ENCODE data around the gene STN1. TPM values are rescaled to one million over a fixed set of nuclear protein-coding genes. Genes with fewer than 3 reads are reported as not detected.

STN1 gene
- total RNA-seq, 2 donors from 2014 or later: 52.0 to 57.7 TPM

DNA sequence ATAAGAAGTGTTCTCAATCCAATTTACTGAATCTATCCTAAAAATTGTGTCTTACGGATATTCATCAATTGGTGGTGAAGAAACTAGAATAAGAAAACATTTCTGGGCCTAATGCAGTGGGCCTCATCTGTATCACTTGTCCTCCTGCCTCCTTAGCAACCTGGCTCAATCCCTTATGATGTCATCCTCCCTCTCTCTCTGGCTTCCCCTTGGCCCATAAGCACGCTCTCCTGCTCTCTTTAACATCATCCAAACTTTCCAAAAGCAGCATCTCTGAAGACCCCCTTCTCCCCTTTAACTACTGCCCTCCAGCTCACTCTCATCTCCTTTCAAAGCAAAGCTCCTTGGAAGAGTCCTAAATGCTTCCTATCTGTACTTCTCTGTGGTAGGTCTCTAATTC, 4.7 kb upstream of the STN1 start:
- Mint-ChIP-seq H3K4me1 (ENCODE audit: low read depth) (peaks cover 8% of the 10 kb centered on the region), H3K27me3 (ENCODE audit: low read depth) (no peaks in the 10 kb centered on the region), H3K27ac (no peak overlapping the region), H3K9me3 (no peaks in the 10 kb centered on the region), H3K36me3 (ENCODE audit: insufficient read depth in 2 of 2) (peaks cover 0 to 2% of the 10 kb centered on the region in 2 donors), H3K4me3 (no peak overlapping the region)
- ATAC-seq (replicated peaks in 1 of 2) (no peak), DNase-seq (no peak)

- H3K27ac Mint-ChIP-seq: no peak overlapping the region
- peak in 1 of 2 donors; percentile 13 for ATAC-seq (replicated peaks in 1 of 2)
- DNase-seq: peak; percentile 40 to 47
- peaks cover 0 to 4% of the 10 kb centered on the region in 2 donors for H3K36me3 Mint-ChIP-seq (ENCODE audit: insufficient read depth in 2 of 2)
- H3K27me3 Mint-ChIP-seq (ENCODE audit: low read depth): no peaks in the 10 kb centered on the region
- H3K9me3 Mint-ChIP-seq: no peaks in the 10 kb centered on the region
- peaks cover 12% of the 10 kb centered on the region for H3K4me1 Mint-ChIP-seq (ENCODE audit: low read depth)
- H3K4me3 Mint-ChIP-seq: no peak overlapping the region
Measured at GRCh38 chr10:103921750-103922195, 3.8 kb upstream of the STN1 start.

GRCh38 chr10:103921248-103921647, 3.3 kb upstream of the STN1 start:
- DNase-seq (no peak), ATAC-seq (replicated peaks in 1 of 2) (no peak)
- Mint-ChIP-seq H3K36me3 (ENCODE audit: insufficient read depth in 2 of 2) (peaks cover 0 to 4% of the 10 kb centered on the region in 2 donors), H3K27me3 (ENCODE audit: low read depth) (no peaks in the 10 kb centered on the region), H3K9me3 (no peaks in the 10 kb centered on the region), H3K4me3 (no peak overlapping the region), H3K27ac (no peak overlapping the region), H3K4me1 (ENCODE audit: low read depth) (peaks cover 16% of the 10 kb centered on the region)

DNA sequence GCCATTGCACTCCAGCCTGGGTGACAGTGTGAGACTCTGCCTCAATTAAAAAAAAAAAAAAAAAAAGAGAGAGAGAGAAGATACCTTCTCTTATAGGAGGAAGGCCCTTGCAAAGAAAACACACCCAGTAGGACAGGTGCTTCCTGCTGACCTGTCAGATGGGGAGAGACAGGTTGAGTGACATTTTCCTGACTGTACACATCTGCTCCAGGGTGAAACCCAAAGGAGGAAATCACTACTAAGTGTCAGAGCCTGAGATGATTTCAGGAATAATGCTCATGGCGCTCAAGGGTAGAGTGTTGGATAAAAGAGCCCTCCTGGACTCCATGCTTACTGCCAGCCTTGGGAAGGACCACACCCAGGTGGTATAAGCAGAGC, 1.7 kb upstream of the STN1 start:
- Mint-ChIP-seq H3K4me1 (ENCODE audit: low read depth) (peaks cover 21% of the 10 kb centered on the region), H3K4me3 (no peak overlapping the region), H3K9me3 (peaks cover 0 to 2% of the 10 kb centered on the region in 2 donors), H3K27me3 (ENCODE audit: low read depth) (no peaks in the 10 kb centered on the region), H3K27ac (no peak overlapping the region), H3K36me3 (ENCODE audit: insufficient read depth in 2 of 2) (peaks cover 6 to 13% of the 10 kb centered on the region in 2 donors)
- DNase-seq (no peak), ATAC-seq (replicated peaks in 1 of 2) (no peak)

DNA sequence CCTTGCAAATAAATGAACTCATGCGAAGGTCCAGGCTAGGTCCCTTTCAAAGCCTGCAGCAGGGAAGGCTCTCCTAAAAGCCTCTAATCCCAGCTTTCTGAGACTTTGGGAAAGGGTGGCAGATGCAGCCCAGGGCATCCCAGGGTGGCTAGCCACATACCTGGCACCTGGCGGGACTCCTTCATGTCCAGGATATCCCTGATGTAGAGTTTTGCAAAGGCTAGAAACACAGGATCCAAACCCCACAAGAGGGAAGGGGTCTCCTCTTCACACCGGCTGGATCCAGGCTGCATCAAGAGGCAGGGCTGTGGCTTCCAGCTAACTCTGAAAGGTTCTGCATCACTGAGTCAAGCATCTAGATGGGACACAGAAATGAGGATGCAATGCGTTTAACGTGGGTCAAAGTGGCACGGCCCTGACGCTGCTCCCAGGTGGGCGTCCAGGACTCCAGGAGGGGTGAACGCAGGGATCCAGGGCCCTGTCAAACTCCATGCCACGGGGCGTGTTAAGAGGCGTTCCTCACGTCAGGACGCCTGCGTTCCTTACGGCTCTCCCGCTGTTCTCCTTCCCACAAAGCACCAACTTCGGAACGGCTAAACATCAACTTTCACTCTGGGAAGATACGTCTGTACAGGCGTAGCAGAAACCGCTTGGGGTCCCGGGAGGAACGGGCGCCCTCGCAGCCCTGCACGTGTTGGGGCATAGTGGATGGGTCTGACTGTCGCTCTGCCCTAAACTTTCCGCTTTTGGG, 507 bp downstream of the STN1 start:
- peak; percentile 33 to 43 for DNase-seq
- Mint-ChIP-seq H3K9me3 (peaks cover 0 to 2% of the 10 kb centered on the region in 2 donors), H3K36me3 (ENCODE audit: insufficient read depth in 2 of 2) (peaks cover 6 to 19% of the 10 kb centered on the region in 2 donors), H3K4me3 (peak overlapping the region; percentile 88 to 99), H3K4me1 (ENCODE audit: low read depth) (peaks cover 35% of the 10 kb centered on the region), H3K27me3 (ENCODE audit: low read depth) (no peaks in the 10 kb centered on the region), H3K27ac (peak overlapping the region; percentile 96)
- peak; percentile 7 to 12 for ATAC-seq (replicated peaks in 1 of 2)

DNA sequence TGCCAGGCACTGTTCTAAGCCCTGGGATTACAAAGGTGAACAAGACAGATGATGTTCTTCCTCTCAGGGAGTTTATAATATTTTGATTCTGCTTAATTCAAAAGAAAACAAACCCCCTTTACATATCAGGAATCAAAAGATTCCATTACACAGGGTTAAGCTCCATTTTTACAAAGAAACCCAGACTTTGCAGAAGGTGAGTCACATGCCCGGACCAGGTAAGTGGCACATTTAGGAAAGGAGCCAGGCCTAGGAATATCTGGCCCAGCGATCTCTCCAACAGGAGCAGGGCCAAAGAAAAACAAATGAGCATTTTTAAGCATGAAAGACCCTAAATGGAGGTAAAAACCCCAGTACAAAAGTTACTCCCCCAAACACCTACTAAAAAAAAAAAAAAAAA, 1.1 kb downstream of the STN1 start:
- H3K9me3 Mint-ChIP-seq: peaks cover 0 to 2% of the 10 kb centered on the region in 2 donors

GRCh38 chr10:103916254-103916653, 1.7 kb downstream of the STN1 start:
- peaks cover 47% of the 10 kb centered on the region for H3K4me1 Mint-ChIP-seq (ENCODE audit: low read depth)
- DNase-seq (no peak), ATAC-seq (replicated peaks in 1 of 2) (no peak)
- H3K27ac Mint-ChIP-seq: peak overlapping the region; percentile 93
- no peaks in the 10 kb centered on the region for H3K27me3 Mint-ChIP-seq (ENCODE audit: low read depth)
- peaks cover 0 to 2% of the 10 kb centered on the region in 2 donors for H3K9me3 Mint-ChIP-seq
- peaks cover 6 to 19% of the 10 kb centered on the region in 2 donors for H3K36me3 Mint-ChIP-seq (ENCODE audit: insufficient read depth in 2 of 2)
- H3K4me3 Mint-ChIP-seq: peak overlapping the region; percentile 88 to 99

More for the DNA sequence above, 1.1 kb downstream of the STN1 start:
- Mint-ChIP-seq H3K27me3 (ENCODE audit: low read depth) (no peaks in the 10 kb centered on the region), H3K27ac (peak overlapping the region; percentile 86), H3K4me1 (ENCODE audit: low read depth) (peaks cover 41% of the 10 kb centered on the region), H3K36me3 (ENCODE audit: insufficient read depth in 2 of 2) (peaks cover 6 to 19% of the 10 kb centered on the region in 2 donors), H3K4me3 (peak overlapping the region; percentile 88 to 99)
- ATAC-seq (replicated peaks in 1 of 2) (no peak), DNase-seq (no peak)

GRCh38 chr10:103915796-103916195, 2.2 kb downstream of the STN1 start:
- no peak for ATAC-seq (replicated peaks in 1 of 2)

DNA sequence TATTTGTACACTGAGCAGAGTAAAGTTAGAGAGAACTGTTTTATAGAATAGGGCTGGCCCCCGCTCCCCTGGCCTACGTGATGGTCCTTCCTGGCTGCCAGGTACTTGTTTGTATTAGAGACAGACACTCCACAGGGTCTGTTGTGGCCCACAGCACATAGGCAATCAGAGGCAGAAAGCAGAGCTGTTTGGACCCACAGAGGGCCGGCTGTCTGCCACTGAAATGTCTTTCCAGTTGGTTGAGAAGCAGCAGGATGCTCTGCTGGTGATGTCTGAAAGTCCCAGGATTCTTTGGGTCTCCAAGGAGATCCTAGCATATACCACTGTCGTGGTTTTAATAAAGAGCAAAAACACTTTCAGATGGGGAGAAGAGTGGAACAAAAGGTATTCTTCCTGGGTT, 5.2 kb downstream of the STN1 start:
- H3K27ac Mint-ChIP-seq: peak overlapping the region; percentile 99
- ATAC-seq (replicated peaks in 1 of 2) (no peak), DNase-seq (no peak)
- H3K36me3 Mint-ChIP-seq (ENCODE audit: insufficient read depth in 2 of 2): peaks cover 5 to 20% of the 10 kb centered on the region in 2 donors
- peak overlapping the region; percentile 71 to 73 for H3K4me3 Mint-ChIP-seq
- H3K4me1 Mint-ChIP-seq (ENCODE audit: low read depth): peaks cover 73% of the 10 kb centered on the region
- peaks cover 0 to 2% of the 10 kb centered on the region in 2 donors for H3K9me3 Mint-ChIP-seq
- no peaks in the 10 kb centered on the region for H3K27me3 Mint-ChIP-seq (ENCODE audit: low read depth)

More at GRCh38 chr10:103915796-103916195, 2.2 kb downstream of the STN1 start:
- H3K27ac Mint-ChIP-seq: peak overlapping the region; percentile 93
- peaks cover 0 to 2% of the 10 kb centered on the region in 2 donors for H3K9me3 Mint-ChIP-seq
- peak; percentile 31 to 45 for DNase-seq
- peaks cover 6 to 19% of the 10 kb centered on the region in 2 donors for H3K36me3 Mint-ChIP-seq (ENCODE audit: insufficient read depth in 2 of 2)
- H3K27me3 Mint-ChIP-seq (ENCODE audit: low read depth): no peaks in the 10 kb centered on the region
- peaks cover 52% of the 10 kb centered on the region for H3K4me1 Mint-ChIP-seq (ENCODE audit: low read depth)
- peak overlapping the region; percentile 88 to 99 for H3K4me3 Mint-ChIP-seq

DNA sequence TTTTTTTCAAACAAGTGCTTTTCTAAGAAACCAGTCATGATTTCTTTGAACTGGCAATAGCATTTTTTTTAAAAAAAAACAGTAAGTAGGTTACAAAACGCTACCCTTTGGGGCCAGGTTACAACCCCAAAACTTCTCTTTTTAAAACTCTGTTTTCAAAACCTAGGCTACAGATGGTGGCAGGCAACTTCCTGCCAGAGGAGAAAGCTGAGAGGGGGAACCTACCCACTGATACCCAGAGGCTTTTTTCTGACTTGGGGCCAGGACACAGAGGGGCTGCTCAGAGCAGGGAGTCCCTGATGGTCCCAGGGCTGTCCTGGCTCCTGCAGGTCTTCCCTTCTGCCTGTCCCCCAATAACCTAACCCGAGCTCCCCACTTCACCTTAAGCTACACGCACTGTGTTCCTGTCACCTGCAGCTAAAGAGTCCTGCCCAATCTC, 6.9 kb downstream of the STN1 start:
- H3K4me3 Mint-ChIP-seq: peak overlapping the region; percentile 66 to 94
- H3K4me1 Mint-ChIP-seq (ENCODE audit: low read depth): peaks cover 74% of the 10 kb centered on the region
- peaks cover 0 to 2% of the 10 kb centered on the region in 2 donors for H3K9me3 Mint-ChIP-seq
- H3K27me3 Mint-ChIP-seq (ENCODE audit: low read depth): no peaks in the 10 kb centered on the region
- H3K27ac Mint-ChIP-seq: peak overlapping the region; percentile 99
- H3K36me3 Mint-ChIP-seq (ENCODE audit: insufficient read depth in 2 of 2): peaks cover 1 to 18% of the 10 kb centered on the region in 2 donors
- ATAC-seq (replicated peaks in 1 of 2) (peak; percentile 62 to 65), DNase-seq (peak; percentile 49 to 52)

DNA sequence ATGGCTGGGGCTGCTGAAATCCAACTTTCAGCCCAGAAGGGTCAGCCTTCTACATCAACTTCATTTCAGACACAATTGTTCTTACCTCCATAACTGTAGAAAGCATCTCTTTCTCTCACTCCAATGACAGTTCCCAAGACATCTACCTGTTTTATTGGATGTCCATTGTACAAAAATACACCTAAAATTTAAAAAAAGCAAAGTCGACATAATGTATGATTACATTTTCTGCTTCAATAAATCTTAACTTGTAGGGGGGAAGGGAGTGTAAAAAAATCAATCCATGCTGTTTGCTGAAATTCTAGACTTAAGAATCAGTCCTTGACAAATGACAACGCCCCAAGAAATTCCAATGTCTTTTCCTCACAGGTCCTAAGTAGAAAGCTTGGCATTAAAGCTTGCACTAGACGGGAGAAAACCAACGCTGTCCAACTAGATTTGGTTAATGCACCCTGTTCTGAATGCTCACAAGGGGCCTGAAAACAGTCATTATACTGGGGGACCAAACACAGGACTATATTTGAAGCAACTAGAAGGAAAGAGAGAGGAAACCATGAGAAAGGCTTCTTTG, 7.5 kb downstream of the STN1 start:
- Mint-ChIP-seq H3K4me3 (peak overlapping the region; percentile 66 to 94), H3K4me1 (ENCODE audit: low read depth) (peaks cover 76% of the 10 kb centered on the region), H3K36me3 (ENCODE audit: insufficient read depth in 2 of 2) (peaks cover 0 to 14% of the 10 kb centered on the region in 2 donors), H3K27me3 (ENCODE audit: low read depth) (no peaks in the 10 kb centered on the region), H3K9me3 (peaks cover 0 to 2% of the 10 kb centered on the region in 2 donors), H3K27ac (peak overlapping the region; percentile 99)
- DNase-seq (no peak), ATAC-seq (replicated peaks in 1 of 2) (peak; percentile 35 to 48)

DNA sequence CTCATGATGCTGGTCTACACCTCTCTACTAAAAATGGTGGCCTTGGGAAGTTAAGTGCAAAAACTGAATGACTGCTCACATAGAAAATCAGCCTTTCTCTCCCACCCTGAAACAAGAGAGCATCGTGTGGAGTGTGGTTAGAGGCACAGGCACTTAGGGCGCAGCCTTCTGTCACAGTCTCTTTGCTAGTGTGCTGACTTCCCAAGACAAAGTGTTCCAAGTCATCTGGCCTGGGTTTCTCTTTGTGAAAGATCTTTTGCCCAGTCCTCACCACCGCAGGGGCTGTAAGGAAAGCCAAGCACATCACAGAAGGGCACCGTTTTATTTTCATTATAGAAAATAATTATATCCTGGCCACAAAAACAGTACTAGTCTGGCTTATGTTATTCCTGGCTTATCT, 12.5 kb downstream of the STN1 start:
- Mint-ChIP-seq H3K9me3 (no peaks in the 10 kb centered on the region), H3K4me1 (ENCODE audit: low read depth) (peaks cover 74% of the 10 kb centered on the region), H3K27ac (peak overlapping the region; percentile 7), H3K27me3 (ENCODE audit: low read depth) (no peaks in the 10 kb centered on the region), H3K4me3 (peak overlapping the region in 1 of 2 donors; percentile 67), H3K36me3 (ENCODE audit: insufficient read depth in 2 of 2) (peaks cover 11 to 13% of the 10 kb centered on the region in 2 donors)
- no peak for DNase-seq
- no peak for ATAC-seq (replicated peaks in 1 of 2)

- DNase-seq: no peak
- Mint-ChIP-seq H3K27ac (peak overlapping the region; percentile 49), H3K4me1 (ENCODE audit: low read depth) (peaks cover 42% of the 10 kb centered on the region), H3K27me3 (ENCODE audit: low read depth) (no peaks in the 10 kb centered on the region), H3K9me3 (no peaks in the 10 kb centered on the region), H3K4me3 (peak overlapping the region; percentile 18 to 63), H3K36me3 (ENCODE audit: insufficient read depth in 2 of 2) (peaks cover 19 to 24% of the 10 kb centered on the region in 2 donors)
- ATAC-seq (replicated peaks in 1 of 2): peak; percentile 62 to 88
Measured at GRCh38 chr10:103901299-103901698, 16.7 kb downstream of the STN1 start.

Data from activated T-cell treated with anti-CD3 and anti-CD28 coated beads, Interleukin-2, amount 50 U/mL, for 72 hours (primary cell).